Left ventricle myocardium superior (tissue), 1 donor: Measurements from ENCODE around the gene PTPA. TPM values are rescaled to one million over a fixed set of nuclear protein-coding genes. Genes with fewer than 3 reads are reported as not detected.

ENCODE experiments used
- ATAC-seq: fragments of 200-7000 bp; cut with Tn5 transposase; one replicate; pipeline ENCODE4 v1.9.1; 2020; ENCODE audit warnings: mild to moderate bottlenecking, moderate library complexity
- DNase-seq: peaks from one replicate; pipeline ENCODE4 v3.0.0-alpha.2; 2020
- intact Hi-C: fragments of 100-400 bp; cut with micrococcal nuclease; formaldehyde crosslinking; loops from one replicate; pipeline ENCODE4 v1.11.0; 2022
- total RNA-seq: library from RNA; stranded (reverse); fragmentation: NEBNext Ultra II Directional; extraction: Animal tissue kit (Norgen Biotek cat#: 25700); gene quantifications from one replicate; pipeline ENCODE4 v1.2.1, GENCODE V29; 2021
- donor health status: DM: no; HTN: yes; CAD: no; lungs with severe emphysema.

PTPA gene
- total RNA-seq, 1 donor from 2014 or later, result 186 TPM

GRCh38 chr9:129080601-129081387 is 30.4 kb upstream of the PTPA start, which contains the start of gene DOLPP1:
TSS of gene DOLPP1 (plus strand) at chr9:129081111. CDS start at chr9:129081132, 21 bp downstream.
- intact Hi-C loops, result no loop called here
- DNase-seq (peak; percentile 100), ATAC-seq (peak; percentile 98)

- DNase-seq (no peak), ATAC-seq (no peak)
- intact Hi-C loops, result no loop called here
These were observed 29.8 kb upstream of the PTPA start for GRCh38 chr9:129081388-129081904.

GRCh38 chr9:129084087-129084486 is 27.1 kb upstream of the PTPA start:
- DNase-seq (no peak), ATAC-seq (no peak)
- intact Hi-C loops, result no loop called here

- ATAC-seq (no peak), DNase-seq (no peak)
- intact Hi-C loops, result no loop called here
These were observed 22.0 kb upstream of the PTPA start for GRCh38 chr9:129089246-129089645.

GRCh38 chr9:129093602-129094386 is 17.4 kb upstream of the PTPA start:
- intact Hi-C loops, result no loop called here

GRCh38 chr9:129094387-129095169 is 16.6 kb upstream of the PTPA start:
- DNase-seq, result peak; percentile 64
- peak; percentile 72 for ATAC-seq
- intact Hi-C loops, result no loop called here

More at GRCh38 chr9:129093602-129094386, 17.4 kb upstream of the PTPA start:
- no peak for DNase-seq
- ATAC-seq, result no peak

- DNase-seq (no peak), ATAC-seq (no peak)
- intact Hi-C loops, result no loop called here
These were observed 16.0 kb upstream of the PTPA start for GRCh38 chr9:129095170-129095667.

GRCh38 chr9:129095908-129096307 is 15.3 kb upstream of the PTPA start:
- no peak for DNase-seq
- intact Hi-C loops, result no loop called here
- no peak for ATAC-seq

- no peak for ATAC-seq
- intact Hi-C loops, result no loop called here
- DNase-seq, result no peak
These were observed 13.4 kb upstream of the PTPA start for GRCh38 chr9:129097671-129098306.

- ATAC-seq (no peak), DNase-seq (no peak)
- intact Hi-C loops, result no loop called here
These were observed 12.9 kb upstream of the PTPA start for GRCh38 chr9:129098328-129098727.

- intact Hi-C loops, result no loop called here
- DNase-seq (no peak), ATAC-seq (no peak)
These were observed 10.6 kb upstream of the PTPA start for GRCh38 chr9:129100383-129101169.

- ATAC-seq (no peak), DNase-seq (no peak)
- intact Hi-C loops, result no loop called here
These were observed 9.9 kb upstream of the PTPA start for GRCh38 chr9:129101279-129101678.

GRCh38 chr9:129102095-129102525 is 9.1 kb upstream of the PTPA start:
- ATAC-seq (peak; percentile 4), DNase-seq (no peak)

GRCh38 chr9:129102791-129103594 is 8.2 kb upstream of the PTPA start:
- intact Hi-C loops, result no loop called here
- DNase-seq (peak; percentile 59), ATAC-seq (peak; percentile 70)

More at GRCh38 chr9:129102095-129102525, 9.1 kb upstream of the PTPA start:
- intact Hi-C loops, result no loop called here

- intact Hi-C loops, result no loop called here
- no peak for DNase-seq
- peak; percentile 23 for ATAC-seq
These were observed 7.6 kb upstream of the PTPA start for GRCh38 chr9:129103595-129103965.

- DNase-seq, result no peak
- no peak for ATAC-seq
- intact Hi-C loops, result no loop called here
These were observed 7.2 kb upstream of the PTPA start for GRCh38 chr9:129104051-129104450.
